GM18873 (cell line): ENCODE measurements around the gene ZNF423.
"Not testable (repeated sequence)": the region's sequence is repeated elsewhere in the genome, so short reads cannot be mapped to it uniquely, and the experiment has no call there.

Source experiments
- ATAC-seq: cut with Tn5 transposase; IDR thresholded peaks from one replicate; pipeline ENCODE4 v1.9.1; 2021; ENCODE audit warnings: mild to moderate bottlenecking, moderate library complexity, moderate number of reproducible peaks; ENCODE audit not compliant: unreplicated experiment, low FRiP score

Gene ZNF423

DNA sequence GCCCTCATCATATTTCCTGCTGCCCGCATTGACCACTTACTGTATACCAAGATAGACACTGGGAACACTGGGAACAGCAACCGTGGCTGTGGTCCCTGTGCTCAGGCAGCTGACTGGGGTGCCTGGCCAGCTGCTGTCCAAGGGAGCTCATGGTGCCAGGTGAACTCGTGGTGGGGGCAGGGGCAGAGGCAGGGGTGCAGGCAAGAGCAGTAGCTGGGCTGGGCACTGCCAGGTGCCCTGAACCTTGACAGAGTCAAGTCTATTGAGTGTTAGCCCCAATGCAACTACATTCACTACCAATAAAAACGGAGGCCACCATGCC lies 279.8 kb downstream of the ZNF423 start:
- no peak for ATAC-seq

DNA sequence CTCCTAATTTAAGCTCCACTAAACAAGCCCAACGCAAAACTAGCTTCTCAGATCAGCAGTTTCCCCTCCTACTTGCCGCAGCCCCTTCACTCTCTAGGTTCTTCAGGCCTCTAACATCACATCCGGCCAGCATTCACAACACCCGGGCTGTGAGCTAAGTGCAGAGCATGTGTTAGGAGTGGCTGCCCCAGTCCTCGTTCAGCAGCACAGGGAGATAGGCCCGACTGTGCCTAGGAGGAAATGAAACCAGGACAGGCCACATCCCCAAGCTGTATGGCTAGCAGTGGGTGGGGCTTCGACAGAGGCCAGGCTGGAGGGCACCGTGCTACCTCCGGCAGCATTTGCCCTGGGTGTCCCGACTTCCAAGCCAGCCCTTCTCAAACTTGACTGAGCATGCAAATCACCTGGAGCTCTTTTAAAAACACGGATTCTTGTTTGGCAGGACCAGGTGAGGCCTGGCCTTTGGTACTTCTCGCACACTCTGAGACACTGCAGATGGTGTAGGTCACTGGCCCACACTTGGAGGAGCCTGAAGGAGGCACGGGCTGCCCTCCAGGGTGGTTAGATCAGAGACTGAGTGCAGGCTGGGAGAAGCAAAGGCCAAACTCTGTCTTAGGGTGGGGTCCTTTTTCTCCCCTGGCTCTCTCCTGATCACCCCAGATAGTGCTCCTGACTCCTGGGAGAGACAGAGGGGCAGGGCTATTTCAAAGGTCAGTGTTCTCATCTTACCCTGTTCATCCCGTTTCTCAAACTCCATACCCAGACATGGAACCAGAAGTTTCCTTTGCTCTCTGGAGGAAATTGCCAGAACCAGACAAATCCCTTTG lies 280.4 kb downstream of the ZNF423 start:
- peak; percentile 94 for ATAC-seq

DNA sequence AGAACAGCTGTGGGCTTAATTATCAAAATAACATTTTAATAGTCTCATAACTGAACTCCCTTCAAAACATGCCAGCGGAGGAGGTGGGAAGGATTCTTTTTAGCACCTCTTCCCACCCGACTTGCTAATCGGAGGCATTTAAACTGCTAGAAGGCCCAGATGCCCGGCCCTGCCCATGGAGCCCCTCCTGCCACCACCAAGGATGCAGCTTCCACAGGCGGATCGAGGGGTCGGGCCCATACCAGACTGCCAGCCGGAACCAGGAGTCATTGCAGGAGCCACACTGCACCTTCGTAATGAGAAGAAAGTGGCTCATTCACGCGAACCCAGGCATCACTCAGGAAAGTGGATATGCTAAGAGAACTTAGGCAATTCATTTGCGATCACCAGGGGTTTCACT lies 281.1 kb downstream of the ZNF423 start:
- no peak for ATAC-seq

DNA sequence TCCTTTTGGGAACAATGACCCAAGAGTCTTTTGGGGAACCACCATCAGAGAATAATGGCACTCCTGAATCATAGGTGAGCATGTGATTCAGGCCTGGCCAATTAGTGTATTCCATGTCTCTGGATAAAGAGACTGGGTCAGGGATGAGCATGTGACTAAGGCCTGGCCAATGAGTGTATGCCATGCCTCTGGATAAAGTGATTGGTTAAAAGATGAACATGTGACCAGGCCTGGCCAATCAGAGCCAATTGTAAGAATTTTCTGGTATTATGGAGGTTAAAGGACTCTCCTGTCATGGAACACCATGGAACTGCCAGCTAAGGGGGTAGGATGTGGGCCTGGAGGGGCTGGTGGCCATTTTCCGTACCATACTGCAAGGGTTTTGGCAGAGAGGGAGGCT lies 288.0 kb downstream of the ZNF423 start:
- ATAC-seq: no peak

DNA sequence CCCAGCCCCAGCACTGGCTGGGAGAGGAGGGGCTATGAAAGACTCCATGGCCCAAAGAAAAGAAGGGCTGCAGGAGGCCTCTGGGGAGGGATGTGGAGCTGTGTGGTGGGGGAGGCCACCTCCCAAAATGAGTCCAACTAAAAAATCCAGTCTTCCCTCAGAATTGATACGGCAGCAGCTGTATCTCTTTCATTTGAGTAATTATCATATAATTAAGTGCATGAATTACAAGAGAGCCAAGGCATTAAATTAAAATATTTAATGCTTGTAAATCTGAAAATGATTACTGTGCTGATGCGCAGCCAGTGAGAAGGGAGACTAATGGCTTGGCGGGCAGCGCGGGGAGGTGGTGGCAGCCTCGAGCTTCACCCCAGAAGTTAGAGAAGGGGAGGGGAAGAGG lies 289.5 kb downstream of the ZNF423 start:
- no peak for ATAC-seq

DNA sequence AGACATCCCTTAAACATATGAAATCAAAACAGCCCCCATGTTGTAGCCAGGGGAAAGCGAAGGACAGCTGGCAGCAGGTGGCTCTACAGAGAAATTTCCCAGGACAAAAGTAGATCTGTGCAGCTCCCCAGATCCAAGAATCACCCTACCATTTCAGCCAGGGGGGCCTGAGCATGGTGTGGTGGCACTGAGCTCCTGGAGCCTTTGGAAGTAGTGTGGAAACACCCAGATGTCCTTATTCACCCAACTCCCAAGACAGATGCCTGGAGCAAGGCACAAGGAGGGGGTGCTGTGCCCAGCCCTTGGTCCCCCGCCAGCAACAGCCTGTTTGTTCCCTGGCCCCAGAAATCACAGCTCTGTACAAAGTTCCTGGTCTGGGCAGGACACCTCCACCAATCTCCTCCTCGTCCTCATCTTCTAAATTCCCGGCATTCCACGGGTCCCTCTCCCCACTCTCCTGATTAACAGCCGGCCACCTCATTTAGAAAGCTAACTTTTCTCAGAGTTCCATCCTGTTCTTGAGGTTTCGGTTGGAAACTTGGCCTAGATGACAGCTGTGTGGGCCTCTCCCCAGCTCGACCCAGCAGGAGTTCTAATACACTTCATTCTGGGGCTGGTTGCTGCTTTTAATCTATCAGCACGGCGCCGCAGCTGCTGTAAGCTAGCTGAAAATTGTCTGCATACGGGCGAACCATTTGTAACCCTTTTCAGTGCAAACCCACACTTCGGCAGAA lies 291.2 kb downstream of the ZNF423 start:
- no peak for ATAC-seq

DNA sequence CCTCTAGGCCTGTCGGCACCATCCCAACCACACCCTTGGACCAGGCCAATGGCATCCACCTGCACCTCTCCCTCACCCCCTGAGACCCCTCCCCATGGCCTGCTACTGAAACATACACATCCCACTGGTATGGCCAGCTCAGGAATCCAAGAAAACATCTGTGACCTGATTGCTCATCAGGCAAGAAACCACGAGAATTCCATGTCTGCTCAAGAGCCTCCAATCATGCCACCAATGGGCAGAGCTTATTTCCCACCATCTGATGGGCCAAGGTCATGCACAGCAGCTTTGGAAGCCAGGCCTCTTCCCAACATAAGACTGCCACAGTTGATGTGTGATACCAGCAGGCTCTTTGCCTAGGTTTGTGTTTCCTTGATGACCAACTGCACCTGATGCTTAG lies 292.2 kb downstream of the ZNF423 start:
- ATAC-seq: no peak

DNA sequence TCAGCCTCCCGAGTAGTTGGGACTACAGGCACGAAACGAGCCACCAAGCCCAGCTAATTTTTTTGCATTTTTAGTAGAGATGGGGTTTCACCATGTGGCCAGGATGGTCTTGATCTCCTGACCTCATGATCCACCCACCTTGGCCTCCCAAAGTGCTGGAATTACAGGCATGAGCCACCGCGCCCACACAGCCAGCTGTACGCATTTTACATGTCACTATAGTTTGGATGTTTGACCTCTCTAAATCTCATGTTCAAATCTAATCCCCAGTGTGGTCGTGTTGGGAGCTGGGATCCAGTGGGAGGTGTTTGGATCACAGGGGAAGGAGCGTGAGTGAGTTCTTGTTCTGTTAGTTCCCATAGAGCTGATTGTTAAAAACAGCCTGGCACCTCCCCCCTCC lies 293.0 kb downstream of the ZNF423 start:
- not testable (repeated sequence) for ATAC-seq

DNA sequence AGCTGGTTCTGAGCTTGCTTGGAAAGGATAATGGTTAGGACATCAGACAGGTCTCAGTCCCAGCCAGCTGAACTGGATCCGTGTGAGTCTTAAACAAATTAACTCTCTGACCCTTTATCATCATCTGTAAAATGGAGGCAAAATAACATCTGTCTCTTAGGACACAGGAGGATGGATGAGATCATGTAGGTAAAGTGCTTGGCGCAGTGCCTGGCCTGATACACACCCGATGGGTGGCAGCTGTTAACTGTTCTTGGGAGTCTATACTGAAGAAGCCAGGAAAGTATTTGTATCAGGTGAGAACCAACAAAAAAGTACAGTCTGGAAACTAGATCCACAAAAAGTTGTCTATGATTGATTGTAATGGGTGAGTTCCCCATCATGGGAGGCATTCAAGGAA lies 293.7 kb downstream of the ZNF423 start:
- no peak for ATAC-seq

DNA sequence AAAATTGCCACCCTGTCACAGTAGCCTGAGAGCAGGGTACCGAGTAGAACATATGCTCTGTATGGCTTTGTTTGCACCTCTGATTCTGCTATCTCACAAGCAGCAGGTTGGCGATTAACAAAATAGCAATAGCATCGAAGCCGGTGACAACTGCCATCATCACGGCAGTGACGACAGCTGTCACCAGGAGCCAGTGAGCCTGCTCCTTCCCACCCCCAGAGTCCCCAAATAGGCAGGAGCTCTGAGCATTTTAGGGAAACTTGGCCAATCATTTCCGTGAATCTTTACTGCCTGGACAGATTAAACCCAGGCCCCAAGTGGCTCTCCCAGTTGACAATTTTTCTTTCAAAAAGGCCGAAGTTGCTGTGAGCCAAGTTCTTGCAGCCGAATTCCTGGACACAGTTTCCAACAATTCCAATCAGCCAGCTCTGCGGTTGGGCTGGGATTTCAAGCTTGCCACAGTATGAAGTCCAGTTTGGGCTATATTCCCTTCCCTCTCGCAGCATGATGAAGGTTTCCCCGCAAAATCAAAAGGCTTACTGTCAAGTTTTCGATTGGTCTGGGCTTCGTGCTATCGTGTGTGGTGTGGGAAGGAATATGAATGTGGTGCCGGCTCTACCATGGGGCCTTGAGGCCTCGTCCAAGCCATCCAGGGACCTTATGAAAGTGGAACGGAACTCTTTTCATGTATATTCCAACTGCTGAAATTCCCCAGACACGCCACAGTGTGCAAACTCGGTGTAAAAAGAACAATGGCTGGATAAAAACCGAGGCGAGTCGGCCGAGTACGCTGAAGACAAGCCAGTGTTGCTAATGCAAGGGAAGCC lies 295.7 kb downstream of the ZNF423 start:
- no peak for ATAC-seq

DNA sequence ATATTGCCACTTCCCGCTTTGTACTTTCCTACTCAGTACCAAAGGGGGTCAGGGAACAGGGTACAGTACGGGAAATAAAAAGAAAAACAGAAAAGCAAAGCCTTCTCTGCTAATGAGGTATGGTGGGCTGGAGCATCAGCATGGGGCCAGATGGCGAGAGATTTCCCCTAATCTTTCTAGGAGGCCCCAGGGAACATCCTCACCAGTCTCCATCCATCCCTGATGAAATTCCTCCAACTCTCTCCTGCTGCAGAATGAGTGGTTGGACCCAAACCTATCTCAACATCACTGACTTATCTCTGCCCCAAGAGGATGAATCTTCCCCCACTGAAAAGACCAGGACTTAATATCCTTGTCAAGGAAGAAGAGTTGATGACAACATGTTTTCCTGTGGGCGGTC lies 296.7 kb downstream of the ZNF423 start:
- ATAC-seq: no peak

DNA sequence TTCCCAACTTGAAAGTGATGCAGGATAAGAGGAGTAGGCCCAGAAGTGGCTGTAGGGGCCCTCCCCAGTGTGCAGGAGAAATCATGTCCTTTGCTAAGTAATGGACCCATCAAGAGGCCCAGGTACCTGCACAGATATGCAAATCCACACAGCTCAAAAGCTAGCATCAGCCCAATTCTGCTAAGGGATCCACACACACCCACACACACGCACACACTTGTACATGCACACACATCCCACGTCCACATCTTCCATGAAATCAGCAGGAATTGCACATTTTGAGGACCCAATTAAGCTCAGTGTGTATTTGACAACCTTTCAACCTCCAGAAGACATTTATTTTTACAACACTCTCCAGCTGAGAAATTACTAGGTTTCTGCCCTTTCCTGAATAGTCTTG lies 297.5 kb downstream of the ZNF423 start:
- no peak for ATAC-seq

DNA sequence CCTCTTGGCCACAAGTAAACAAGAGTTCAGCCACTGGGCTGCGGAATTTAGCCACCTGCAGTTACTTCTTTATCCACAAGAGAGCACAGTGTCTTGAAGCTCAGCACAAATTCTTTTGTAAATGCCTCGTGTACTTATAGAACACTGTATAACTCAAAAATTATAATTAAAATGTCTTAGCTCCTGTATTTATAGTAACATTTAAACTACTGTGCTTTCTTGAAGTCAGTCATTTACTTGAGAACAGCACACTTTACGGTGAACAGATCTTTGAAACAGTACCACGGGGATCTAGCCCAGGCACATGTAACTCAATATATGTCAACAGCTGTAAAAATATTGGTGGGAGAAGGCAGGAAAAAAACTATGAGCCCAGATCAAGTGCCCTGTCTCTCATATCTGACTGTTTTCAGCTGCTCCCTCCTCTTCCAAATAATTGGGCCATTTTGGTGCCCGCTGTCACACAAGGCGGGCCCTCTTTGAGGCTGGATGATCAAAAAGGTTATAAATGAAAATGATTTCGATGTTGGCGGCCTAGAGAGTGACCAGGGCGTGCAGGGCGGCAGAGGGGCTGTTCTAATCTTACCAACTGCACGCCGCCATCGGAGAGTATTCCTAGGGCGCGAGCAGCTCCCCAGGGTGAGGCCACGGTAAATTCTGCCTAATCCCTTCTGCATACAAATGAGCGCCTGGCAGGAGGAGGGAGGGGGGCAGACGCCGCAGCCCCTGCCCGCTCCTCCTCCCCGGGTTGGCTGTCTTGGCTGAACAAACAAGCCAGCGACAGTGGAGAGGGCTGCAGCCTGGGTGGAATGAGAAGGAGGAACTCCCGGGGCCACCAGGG lies 299.1 kb downstream of the ZNF423 start:
- no peak for ATAC-seq

DNA sequence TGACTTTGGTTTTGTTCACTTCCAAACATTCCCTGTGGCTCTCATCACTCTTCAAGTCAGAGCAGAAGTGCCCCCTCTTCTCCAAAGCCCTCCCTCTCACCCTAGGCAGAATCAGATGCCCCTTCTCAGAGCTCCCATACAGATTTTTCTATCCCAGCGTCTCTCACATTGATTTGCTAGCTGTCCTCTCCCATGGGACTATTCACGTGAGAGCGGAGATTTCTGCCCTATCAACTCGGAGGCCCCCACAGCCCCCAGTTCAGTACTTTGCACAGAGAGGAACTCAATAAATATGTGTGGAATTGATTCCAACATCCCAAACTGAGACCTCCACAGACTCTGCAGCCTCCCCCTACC lies 299.7 kb downstream of the ZNF423 start:
- ATAC-seq: no peak

DNA sequence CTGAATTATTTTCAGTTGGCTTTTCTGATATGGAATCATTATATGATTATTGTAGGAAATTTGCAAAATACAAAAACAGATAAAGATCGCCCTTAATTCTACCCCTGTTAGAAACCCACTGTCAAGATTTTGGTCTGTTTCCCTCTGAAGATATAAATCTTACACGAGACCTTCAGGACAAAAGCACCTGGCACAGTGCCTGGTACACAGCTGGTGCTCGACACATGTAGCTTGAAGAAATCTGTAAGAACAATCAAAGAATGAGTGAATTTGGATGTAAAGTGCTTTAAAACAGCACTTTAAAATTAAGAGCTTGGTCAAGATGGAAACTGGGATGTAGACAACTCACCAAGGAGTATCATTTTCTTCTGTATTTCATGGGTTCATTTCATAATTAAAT lies 301.2 kb downstream of the ZNF423 start:
- no peak for ATAC-seq

DNA sequence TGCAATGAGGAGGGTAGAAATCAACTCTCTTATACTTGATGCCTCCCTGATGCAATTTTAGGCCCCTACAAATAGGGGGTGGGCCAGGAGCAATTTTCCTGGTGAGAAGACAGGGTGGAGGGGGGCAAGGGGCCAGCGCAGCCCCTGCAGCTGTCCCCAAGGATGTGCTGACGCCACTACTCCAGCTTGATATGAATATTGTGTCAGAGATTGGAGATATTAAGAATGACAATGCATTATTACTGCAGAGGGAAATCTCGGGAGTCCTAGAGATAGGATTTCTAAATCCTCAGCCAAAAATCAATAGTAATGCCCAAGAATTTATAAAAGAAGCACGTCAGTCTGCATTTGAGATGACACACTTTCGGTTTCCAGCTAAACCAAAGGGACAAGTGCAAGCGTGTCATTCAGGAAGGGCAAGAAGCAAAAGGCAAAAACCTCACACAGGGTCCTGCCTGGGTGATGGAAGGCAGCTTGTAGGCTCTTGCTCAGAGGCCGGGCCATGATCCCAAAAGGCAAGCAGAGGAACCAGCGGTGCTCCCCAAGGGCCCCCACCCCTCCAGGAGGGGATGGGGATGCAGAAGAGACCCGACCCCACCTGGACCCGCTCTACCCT lies 303.5 kb downstream of the ZNF423 start:
- ATAC-seq: no peak

DNA sequence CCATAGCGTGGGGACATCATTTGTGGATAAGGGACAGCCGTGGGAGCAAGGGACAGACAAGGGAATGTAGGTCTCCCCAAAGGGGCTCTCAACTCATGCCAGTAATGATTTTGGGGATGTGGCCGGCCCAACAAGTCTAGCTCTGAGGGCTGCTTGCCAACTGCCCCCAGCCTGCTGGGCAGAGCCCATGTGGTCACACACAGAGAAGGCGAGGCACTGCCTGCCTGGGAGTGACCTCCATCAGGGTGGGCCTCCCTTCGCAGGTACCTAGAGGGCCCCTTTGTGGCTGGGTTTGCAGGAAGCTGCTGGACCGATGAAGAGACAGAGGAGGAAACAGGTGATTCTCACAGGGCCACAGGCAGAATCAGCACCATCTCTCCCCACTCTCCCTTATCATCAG lies 305.2 kb downstream of the ZNF423 start:
- no peak for ATAC-seq

DNA sequence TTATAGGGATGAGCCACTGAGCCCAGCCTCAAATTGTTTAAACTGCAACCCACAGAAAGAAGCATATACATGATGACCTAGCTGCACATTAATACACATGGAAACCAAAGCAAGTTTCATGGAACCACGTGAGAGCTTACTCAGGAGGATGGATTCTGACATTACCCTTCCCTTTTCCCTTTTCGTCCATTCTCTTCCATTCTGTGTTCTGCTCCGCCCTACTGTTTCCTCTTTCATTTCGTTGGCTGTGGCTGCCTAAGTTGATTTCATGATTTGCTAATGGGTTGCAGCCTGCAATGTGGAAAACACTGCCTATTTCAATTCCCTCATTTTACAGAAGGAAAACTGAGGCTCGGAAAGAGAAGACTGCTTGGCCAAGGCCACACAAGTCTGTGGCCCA lies 305.8 kb downstream of the ZNF423 start:
- ATAC-seq: no peak

DNA sequence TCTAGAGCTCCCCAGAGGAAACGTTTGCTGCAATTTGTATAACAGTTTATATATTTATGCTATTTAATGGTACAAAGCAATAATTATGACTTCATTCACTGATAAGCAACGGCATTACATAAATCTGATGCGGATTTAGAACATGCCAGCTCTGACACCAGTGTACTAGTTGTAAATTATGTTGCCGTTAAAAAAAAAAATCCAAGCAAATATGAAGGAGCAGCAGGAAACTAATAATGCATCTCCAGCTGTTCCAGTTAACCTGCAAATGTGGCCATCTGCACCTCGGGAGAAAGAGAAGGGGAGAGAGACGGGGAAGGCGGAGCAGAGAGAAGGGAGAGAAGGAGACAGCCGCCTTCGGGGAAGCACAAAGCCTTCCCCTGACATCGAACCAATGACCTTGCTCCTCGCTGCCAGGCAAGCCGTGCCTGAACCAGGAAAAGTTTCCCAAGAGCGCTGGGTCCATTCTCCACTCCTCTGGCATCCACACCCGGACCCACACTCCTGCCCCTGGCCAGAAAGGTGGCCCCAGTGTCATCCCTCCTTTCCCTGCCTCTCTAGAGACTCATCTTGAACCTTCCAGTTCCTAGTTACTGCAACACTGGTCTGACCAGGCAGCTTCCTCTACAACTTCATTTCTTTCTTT lies 307.5 kb downstream of the ZNF423 start:
- ATAC-seq: no peak

DNA sequence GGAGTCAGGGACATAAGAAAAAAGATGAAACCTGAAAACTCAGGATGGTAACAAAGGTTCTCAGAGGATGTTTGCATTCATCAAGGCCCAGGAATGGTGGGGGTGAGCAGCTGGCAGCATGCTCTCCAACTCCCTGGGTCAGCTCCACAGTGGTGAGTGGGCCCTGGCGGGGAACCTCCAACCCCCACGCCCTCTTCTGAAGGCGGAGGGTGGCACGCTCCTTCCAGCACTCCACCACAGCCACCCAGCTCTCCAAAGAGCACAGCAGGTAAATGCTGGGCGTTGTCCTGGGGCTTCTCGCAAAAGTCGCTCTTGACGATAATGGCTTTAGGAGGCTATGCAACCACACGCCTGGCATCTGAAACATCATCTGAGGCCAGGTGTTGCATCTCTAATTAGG lies 308.5 kb downstream of the ZNF423 start:
- no peak for ATAC-seq
